ENCODE measurements around the gene PSMB8. TPM values are rescaled to one million over a fixed set of nuclear protein-coding genes. Genes with fewer than 3 reads are reported as not detected.

The PSMB8 gene
- total and polyA plus RNA-seq, 3 donors from 2014 or later, result 4.6 to 35.7 (median 11.2) TPM

DNA sequence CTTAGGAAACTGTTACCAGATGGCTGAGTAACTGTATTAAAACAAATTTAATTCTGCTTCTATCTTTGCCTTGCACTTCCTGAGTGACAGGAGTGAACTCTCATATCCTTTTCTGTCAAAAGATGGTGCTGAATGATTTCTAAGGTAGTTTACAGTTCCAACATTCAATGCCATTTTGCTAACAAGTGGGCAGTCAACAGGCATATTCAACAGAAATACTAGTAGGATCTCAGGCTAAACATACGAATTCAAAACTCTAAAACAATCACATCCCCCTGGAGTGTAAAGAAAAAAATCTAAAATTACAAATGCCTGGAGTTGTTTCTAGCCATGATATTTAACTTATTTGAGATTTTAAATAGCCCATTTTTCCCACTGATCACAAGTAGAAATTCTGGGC, 16.8 kb upstream of the PSMB8 start:
- H3K9me3 ChIP-seq, result no peaks in the 10 kb centered on the region
- 84 to 96% methylated on average over 1 of the region's 1 CpG for WGBS, 2 donors
- H3K4me3 ChIP-seq, result no peak overlapping the region
- H3K27ac ChIP-seq, result no peak overlapping the region
- no peak for DNase-seq
- intact Hi-C loops (cut with DNase I; ENCODE audit: low total_unique reads), result no loop called here
- no peak for TF ChIP-seq POLR2A (IDR thresholded peaks at IDR 0.05)
- TF ChIP-seq CTCF (IDR thresholded peaks at IDR 0.05), result no peak
- no peaks in the 10 kb centered on the region for H3K4me1 ChIP-seq
- H3K36me3 ChIP-seq (ENCODE audit: low read depth, missing control alignments), result no peaks in the 10 kb centered on the region
- no peaks in the 10 kb centered on the region for H3K27me3 ChIP-seq

DNA sequence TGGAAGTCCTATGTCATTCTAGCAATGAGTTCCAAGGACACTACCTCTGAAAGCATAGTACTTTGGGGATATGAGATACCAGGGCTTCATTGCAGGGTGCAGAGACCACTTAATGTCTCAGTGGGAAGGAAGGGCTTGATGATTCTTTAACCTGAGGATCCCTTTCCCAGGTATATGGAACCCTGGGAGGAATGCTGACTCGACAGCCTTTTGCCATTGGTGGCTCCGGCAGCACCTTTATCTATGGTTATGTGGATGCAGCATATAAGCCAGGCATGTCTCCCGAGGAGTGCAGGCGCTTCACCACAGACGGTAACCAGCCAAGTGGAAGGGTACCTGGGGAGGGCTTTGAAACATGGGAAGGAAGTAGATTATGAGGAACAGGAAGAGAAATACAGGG, 14.3 kb upstream of the PSMB8 start:
- TF ChIP-seq CTCF (IDR thresholded peaks at IDR 0.05), result no peak
- no peak for TF ChIP-seq POLR2A (IDR thresholded peaks at IDR 0.05)
- 93 to 99% methylated on average over 5 of the region's 5 CpGs for WGBS, 2 donors
- H3K4me3 ChIP-seq, result no peak overlapping the region
- H3K4me1 ChIP-seq, result peaks cover 5% of the 10 kb centered on the region
- intact Hi-C loops (cut with DNase I; ENCODE audit: low total_unique reads), result no loop called here
- no peaks in the 10 kb centered on the region for H3K27me3 ChIP-seq
- H3K27ac ChIP-seq, result no peak overlapping the region
- no peak for DNase-seq
- no peaks in the 10 kb centered on the region for H3K9me3 ChIP-seq
- no peaks in the 10 kb centered on the region for H3K36me3 ChIP-seq (ENCODE audit: low read depth, missing control alignments)

DNA sequence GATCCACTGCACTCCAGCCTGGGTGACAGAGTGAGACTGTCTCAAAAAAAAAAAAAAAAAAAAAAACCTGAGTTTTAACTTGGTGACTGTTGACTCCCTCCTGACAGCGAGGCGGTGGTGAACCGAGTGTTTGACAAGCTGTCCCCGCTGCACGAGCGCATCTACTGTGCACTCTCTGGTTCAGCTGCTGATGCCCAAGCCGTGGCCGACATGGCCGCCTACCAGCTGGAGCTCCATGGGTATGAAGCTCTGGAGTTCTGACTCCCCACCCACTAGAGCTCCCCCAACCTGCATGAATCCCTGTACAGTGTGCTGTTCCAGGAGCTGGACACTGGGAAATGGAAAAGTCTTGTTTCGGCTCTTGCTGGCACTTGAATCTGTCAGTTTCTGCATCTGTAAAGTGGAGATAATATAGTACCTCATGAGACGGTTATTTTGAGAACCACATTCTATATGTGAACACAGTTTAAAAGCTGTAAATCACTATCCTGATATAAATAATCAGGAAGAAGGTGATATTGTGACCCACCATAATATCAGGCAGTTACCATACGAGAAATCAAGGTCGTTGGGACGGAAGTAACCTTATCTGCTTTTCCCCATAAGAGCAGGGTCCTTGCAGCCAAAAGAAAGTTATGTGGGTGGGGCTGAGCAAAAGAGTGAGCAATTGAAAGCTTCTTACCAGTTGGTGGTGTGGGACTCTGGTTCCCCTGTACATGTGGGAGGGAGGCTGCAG, 13.5 kb upstream of the PSMB8 start:
- Histone ChIP-seq H3K4me1 (peaks cover 7% of the 10 kb centered on the region), H3K27me3 (no peaks in the 10 kb centered on the region), H3K4me3 (no peak overlapping the region), H3K36me3 (ENCODE audit: low read depth, missing control alignments) (no peaks in the 10 kb centered on the region), H3K27ac (no peak overlapping the region), H3K9me3 (no peaks in the 10 kb centered on the region)
- no peak for TF ChIP-seq POLR2A (IDR thresholded peaks at IDR 0.05)
- no peak for TF ChIP-seq CTCF (IDR thresholded peaks at IDR 0.05)
- DNase-seq, result no peak
- intact Hi-C loops (cut with DNase I; ENCODE audit: low total_unique reads), result no loop called here
- 81 to 89% methylated on average over 13 to 14 of the region's 14 CpGs for WGBS, 2 donors

GRCh38 chr6:32855467-32856174, 11.8 kb upstream of the PSMB8 start:
- 80 to 84% methylated on average over 8 of the region's 8 CpGs for WGBS, 2 donors
- intact Hi-C loops (cut with DNase I; ENCODE audit: low total_unique reads), result no loop called here

More at GRCh38 chr6:32855467-32856174, 11.8 kb upstream of the PSMB8 start:
- Histone ChIP-seq H3K9me3 (no peaks in the 10 kb centered on the region), H3K27ac (peak overlapping the region in 1 of 2 donors; percentile 98), H3K27me3 (no peaks in the 10 kb centered on the region), H3K4me3 (no peak overlapping the region), H3K36me3 (ENCODE audit: low read depth, missing control alignments) (no peaks in the 10 kb centered on the region), H3K4me1 (peaks cover 13% of the 10 kb centered on the region)
- TF ChIP-seq CTCF (IDR thresholded peaks at IDR 0.05), result peak in 1 of 3 experiments; percentile 6
- no peak for TF ChIP-seq POLR2A (IDR thresholded peaks at IDR 0.05)
- DNase-seq, result no peak

Measured in testis (tissue), 3 donors.